HG03097 (cell line): ENCODE measurements around the gene DCAF10.
"Not testable (repeated sequence)": the region's sequence is repeated elsewhere in the genome, so short reads cannot be mapped to it uniquely, and the experiment has no call there.

Experiments used
- ATAC-seq: cut with Tn5 transposase; IDR thresholded peaks from one replicate; pipeline ENCODE4 v1.9.1; 2021; ENCODE audit not compliant: unreplicated experiment, low FRiP score

Gene DCAF10

GRCh38 chr9:37906312-37907239, 106.0 kb downstream of the DCAF10 start:
- no peak for ATAC-seq

- ATAC-seq = no peak
Measured at GRCh38 chr9:37908283-37908682, 107.7 kb downstream of the DCAF10 start.

DNA sequence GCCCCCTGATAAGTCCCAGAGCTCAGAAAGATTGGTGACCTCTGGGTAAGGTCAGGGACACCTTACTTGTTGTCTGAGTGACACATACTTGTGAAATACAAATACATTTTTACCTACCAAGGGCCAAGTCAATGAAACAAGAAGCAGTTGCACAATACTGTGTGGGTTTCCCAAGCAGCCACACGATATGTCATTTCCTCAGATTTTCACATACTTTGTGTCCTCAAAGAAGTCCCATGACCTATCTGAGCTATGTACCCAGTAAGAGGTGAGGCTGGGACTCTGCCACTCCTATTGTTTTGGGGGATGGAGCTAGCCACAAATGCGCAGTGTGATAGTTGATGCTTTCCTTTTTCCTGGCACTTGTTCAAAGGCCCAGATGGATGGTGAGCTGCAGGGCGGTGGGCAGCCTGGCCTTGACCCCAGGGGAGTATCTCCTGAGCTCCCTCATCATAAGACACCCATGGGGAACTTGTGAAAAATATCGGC, 108.1 kb downstream of the DCAF10 start:
- no peak for ATAC-seq

GRCh38 chr9:37909326-37909725, 108.7 kb downstream of the DCAF10 start:
- no peak for ATAC-seq

DNA sequence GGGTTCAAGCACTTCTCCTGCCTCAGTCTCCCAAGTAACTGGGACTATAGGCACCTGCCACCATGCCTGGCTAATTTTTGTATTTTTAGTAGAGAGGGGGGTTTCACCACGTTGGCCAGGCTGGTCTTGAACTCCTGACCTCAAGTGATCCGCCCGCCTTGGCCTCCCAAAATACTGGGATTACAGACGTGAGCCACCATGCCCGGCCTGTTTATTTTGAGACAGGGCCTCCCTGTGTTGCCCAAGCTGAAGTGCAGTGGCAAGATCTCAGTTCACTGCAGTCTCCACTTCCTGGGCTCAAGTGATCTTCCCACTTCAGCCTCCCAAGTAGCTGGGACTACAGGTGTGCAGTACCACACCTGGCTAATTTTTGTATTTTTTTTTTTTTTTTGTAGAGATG, 109.2 kb downstream of the DCAF10 start:
- not testable (repeated sequence) for ATAC-seq

DNA sequence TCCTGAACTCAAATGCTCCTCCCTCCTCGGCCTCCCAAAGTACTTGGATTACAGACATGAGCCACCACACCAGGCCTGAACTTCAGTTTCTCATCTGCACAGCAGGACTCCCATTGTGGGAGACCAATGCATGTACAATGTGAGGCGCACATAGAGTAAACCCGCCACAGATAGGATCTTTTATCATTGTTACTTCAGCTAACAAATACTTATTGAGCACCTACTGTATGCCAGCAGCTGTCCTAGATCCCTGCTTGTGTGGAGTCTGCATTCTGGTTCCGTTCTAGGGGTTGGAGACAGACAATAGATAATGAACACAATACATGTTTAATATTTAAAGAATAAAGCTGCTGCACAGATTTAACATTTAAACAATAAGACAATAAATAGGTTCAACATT, 109.7 kb downstream of the DCAF10 start:
- ATAC-seq = no peak

- ATAC-seq = no peak
Measured at GRCh38 chr9:37911271-37911681, 110.7 kb downstream of the DCAF10 start.

GRCh38 chr9:37913480-37914153, 113.0 kb downstream of the DCAF10 start:
- peak; percentile 70 for ATAC-seq

GRCh38 chr9:37914154-37914551, 113.6 kb downstream of the DCAF10 start:
- ATAC-seq = no peak

DNA sequence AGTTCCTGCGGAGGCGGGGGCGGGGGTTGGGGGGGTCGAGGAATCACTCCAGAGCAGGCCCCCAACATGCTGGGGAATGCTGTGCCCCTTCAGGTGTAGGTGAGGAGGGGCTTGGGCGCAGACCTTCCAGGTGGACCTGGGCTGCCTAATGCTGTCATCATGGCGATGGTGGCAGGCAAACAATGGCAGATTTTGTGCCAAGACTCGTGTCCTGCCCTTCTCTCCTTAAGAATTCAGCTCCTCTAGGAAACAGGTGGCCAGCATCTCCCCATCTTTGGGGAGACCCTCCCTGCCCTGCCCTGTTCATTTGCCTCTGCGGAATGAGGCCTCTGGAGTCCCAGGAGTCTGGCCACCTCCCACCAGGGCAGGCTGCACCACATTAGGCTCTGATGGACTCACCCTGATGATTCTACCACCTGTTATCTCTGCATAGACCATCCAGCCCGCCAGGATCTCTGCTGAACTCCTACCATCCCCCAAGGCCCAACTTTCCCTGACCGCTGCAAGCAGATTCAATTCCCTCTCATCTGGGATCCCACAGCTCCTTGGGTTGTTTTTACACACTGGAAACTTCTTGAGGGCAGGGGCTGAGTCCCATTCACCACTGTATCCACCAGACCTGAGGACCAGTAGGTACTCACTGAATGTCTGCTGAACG, 114.2 kb downstream of the DCAF10 start:
- no peak for ATAC-seq

DNA sequence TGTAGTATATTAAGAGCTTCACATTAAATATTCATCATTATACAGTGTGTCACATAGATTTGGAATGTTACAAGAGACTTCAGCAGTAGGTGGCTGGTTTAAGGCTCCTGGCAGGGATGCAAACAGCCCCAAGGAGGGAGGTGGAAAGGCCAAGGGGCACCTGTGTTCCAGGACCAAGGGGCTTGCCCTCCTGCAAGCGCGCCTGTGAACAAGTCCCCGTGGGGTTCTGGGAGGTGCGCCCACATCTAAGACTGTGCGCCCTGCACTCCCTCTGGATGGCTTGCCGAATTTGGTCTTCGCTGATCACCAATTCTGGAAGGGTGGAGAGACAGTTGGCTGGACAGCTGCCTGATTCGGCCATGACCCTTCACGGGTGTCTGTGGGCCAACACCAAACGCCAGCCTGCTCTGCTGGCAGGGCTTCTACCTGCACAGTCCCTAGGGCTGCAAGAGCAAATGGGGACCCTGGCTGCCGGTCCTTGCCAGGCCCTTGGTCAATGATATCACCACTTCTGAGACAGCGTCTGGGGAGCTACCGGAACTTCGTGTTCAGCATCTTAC, 115.4 kb downstream of the DCAF10 start:
- no peak for ATAC-seq

DNA sequence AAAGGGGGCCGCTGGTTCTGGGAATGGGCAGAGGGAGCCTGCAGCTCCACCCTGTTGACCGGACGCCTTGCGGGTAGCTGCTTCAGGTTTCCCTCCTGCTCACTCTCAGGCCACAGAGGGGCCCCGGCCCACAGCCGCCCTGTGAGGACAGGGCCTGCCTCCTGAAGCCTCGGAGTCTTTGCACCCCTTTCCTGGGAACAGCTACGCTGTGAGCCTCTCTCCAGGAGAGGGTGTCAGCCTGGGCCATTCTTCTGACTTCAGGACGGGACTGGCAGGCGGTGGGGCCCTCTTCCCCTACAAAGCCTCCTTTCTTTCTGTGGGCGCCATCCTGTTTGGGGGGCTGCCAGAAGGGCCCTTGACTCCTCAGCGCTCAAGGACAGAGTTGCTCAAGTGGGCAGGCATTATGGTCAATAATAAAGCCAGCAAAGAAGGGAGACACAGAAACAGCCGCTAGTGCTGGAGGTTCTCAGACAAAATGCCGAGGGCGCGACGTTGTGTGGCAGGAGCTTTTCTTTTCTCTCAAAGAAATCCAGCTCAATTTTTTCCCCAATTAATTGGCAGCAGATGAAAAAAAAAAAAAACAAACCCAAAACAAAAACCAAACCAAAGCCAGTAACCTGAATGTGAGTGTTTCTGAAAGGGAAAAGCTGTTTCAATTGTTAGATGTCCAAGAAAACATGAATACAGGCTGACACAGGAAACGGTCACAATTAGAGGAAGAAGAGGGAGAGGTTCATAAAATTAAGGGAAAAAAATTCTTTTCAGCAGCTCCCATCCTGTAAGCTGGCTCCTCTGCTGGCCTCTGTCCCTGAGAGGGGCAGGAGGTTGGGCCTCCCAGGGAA, 116.1 kb downstream of the DCAF10 start:
- ATAC-seq = no peak
